ENCODE results near the gene TRIM65.

DNA sequence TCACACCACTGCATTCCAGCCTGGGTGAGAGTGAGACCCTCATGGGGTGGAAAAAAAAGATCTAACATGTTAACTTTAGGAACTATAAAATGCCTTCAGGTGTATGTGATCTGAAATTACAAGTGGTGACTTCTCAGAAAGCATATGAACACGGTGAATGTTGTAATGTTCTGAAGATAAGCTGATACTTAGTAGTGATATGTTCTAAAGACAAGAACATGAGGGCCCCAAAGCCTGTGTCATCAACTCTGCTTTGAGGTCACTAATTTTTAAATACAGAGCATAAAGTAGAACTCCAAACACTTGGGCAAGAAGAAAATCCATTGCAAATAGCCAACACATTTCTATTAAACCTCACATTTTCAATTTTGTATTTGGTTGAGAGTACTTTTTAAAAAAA lies 46.7 kb upstream of the TRIM65 start:
- TF ChIP-seq CTCF (IDR thresholded peaks at IDR 0.05): no peak
- no peak for TF ChIP-seq POLR2A (IDR thresholded peaks at IDR 0.05)
